Stimulated activated CD8-positive, alpha-beta memory T cell treated with anti-CD3 and anti-CD28 coated beads, Interleukin-7, amount 100 ng/mL, for 4 hours (primary cell): Measurements from ENCODE around the gene RABGAP1L.

Source experiments
- DNase-seq, 2 donors: peaks; one replicate each; pipeline ENCODE4 v3.0.0-alpha.2; 2020; ENCODE audit warnings: low read depth in 2 of 2

Gene RABGAP1L

DNA sequence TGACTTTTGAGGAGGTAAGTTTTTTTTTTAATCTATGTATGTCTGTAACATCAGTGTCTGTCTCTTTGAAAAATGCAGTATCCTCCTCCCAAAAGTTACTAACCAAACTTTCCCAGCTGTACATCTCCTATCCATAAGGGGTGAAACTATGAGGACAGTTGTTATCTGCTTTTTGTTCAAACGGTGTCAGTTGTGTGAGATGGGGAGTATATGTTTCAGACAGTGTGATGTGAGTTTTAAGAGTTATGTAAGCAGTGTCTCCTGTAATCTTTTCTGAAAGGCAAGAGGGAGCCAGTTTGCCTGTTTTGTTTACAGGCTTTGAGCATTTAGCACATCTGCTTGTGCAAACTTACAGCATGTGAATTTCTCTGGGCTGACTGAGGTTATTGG, 805.6 kb downstream of the RABGAP1L start:
- DNase-seq, result no peak

DNA sequence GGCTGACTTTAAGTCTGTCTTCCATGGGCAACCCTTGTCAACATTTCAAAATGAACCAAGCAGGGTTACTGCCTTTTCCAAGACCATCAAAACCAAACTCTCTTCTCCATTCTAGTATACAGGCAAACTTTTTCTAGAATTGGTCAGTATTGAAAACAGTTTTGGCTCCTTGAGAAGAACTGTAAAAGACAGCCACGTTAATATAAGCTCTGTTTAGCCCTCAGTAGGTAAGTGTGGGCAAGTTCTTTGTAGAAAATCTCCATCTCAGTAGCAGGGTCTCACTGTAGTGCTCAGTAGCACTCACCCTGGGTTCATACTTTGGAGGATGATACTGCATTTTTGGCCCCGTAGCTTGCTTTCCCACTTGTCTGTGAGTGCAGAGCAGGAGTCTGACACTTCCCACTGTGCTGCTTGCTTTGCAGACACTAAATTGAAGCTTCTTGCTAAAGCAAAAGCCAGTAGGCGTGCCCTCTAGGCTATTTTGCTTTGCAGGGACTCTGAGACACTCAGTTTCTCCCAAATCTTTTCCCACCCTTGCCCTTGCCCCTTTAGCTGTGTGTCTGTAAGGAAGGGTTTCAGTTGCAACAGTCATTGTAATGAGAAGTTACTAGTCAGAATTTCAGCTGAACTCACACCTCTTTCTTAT, 806.2 kb downstream of the RABGAP1L start:
- DNase-seq, result peak in 1 of 2 donors; percentile 6

DNA sequence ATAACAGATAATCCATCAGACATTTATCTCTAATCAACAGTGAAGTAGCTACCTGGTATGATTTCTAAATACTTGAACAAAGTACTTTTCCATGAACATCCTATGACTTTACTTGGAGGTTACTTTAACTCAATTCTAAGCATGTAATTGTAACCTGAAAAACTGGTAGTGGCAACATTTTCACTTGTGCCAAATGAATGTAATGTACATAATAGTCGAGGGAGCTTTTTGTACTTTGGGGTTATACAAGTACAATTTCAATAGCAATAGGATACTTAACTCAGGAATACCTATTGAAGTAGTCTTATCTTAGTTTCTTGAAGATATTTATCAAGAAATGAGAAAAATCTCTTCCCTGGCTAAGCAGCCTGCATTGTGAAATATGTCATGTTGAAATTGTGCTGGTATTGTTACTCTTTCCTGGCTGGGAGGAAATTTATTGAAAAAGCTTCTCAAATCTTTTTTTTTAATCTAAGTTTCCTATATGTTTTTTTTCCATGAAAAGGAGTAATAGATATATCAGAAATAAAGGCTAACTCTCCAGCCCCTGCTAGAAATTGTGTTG, 806.8 kb downstream of the RABGAP1L start:
- DNase-seq, result no peak

DNA sequence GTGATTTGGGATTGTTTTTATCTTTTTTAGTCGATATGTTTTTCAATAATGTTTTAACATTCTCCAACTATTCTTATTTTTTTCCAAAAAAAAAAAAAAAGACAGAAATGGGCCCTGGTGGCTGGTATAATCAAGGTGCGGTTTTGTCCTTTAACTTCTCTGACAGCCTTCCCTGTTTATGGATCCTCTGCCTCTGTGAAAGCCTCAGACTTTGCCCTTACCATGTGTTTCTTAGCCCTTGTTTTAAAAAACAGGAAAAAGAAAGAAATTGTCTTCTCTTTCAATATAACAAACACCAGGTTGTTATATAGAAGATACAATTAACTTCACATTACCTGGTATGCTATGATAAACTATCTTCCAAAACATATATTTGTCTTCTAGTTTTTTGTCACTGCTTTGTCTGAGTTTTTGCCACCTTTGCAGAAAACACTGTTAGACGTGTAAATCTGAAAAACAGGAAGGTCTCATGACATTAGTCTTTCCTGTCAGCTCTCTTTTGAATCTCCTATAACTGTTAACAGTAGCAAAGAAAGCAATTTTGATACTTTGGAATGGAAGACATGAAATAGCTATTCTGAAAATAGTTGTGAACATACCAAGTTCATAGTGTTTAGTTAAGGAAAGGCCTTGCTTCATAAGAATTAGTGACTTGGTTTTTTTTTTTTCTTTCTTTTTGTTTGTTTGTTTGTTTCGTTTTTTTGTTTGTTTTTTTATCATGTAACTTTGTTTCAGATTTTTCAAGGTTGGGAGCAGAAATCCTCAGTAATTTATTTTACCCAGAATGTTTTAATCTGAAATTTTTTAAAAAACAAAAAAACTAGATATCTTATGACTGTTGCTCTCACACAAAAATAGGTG, 808.8 kb downstream of the RABGAP1L start:
- DNase-seq, result no peak

DNA sequence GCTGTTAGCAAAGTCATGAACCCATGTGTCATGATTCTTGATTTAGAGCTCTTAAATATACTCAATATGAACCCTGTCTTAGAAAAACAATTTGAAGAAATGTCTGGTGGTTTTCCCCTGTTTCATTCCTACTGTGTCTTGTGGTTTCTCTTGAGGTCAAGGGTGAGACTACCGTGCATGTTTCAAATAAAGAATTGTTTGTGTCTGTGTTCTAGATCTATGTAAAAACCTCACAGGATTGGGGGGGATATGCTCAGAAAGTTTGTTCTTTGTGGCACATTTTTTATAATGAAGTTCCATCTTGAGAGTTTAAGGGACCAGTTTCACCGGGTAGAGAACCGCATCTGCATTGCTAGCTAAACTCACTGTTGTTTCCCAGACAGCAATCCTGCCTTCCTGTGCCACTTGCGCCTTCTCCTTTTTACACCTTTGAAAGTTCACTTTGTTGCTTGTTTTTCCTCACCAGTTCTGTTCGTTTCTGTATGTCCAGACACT, 809.5 kb downstream of the RABGAP1L start:
- DNase-seq, result no peak

DNA sequence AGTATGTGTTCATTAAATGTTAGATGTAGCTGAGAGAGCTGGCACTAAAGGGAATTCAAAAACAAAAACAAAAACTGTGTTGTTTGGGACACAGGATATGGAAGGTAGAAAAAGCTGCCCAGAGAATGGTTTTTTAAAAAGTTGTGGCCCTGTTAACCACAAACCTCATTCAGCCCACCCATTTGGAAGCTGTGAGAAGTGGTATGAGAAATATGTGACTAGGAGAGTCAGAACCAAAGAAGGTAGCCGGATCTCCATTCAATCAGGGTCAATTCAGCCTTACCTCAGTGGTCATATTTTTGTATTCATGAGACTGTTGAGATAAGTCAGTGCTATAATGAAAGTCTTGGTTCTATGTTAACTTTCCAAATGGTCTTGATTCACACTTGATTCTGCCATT, 810.7 kb downstream of the RABGAP1L start:
- DNase-seq, result no peak

DNA sequence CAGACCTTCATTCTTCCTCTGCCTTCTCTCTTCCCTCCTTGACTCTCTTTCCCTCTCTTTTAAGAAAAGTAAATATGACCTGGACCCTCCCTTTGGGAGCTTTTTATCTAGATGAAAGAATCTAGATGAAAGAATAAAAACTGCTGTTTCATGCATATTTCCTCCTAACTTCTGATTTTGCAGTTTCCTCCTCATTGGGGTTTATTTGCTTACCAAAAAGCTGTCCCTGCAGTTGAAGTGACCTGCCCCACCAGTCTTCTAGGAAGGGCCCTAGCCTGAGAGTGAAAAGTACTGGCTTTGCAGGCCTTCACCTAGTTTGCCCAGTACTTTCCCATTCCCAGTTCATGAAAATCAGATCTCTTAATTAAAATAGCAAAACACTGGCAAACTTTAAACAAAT, 812.1 kb downstream of the RABGAP1L start:
- no peak for DNase-seq

DNA sequence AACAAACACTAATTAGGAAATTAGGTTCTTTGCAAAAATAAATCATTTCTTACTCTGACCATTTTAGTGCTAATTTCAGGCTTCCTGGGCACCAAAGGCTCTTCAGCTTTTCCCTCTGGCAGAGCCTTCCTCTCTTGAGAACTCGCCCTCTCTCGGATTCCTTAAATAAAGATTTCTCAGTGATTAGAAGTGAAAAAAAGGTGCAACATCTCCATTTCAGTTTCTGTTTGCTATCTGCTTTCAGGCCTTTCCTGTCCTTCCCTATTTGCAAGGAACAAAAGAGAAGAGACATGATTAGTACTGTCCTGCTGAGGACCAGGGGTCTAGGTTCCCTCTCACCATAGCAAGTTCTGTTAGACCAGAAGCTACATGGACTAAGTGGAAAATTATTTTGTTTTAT, 812.6 kb downstream of the RABGAP1L start:
- DNase-seq, result no peak

DNA sequence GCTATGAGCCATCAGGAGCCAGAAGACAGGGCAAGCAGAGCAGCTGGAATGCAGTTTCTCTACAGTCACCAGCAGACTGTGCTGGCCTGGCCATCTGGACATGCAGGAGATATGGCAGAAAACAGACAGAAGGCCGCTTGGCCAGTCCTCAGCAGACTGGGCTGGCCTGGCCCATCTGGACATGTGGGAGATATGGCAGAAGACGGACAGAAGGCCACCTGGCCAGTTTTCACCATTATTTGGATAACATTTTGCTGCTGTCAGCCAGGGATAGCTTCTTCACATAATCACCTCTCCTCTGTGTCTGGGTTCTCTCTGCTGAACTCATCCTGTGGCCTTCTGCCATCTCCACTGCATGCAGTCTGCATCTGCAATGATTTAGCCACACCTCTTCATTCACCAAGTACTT, 815.4 kb downstream of the RABGAP1L start:
- DNase-seq, result no peak

DNA sequence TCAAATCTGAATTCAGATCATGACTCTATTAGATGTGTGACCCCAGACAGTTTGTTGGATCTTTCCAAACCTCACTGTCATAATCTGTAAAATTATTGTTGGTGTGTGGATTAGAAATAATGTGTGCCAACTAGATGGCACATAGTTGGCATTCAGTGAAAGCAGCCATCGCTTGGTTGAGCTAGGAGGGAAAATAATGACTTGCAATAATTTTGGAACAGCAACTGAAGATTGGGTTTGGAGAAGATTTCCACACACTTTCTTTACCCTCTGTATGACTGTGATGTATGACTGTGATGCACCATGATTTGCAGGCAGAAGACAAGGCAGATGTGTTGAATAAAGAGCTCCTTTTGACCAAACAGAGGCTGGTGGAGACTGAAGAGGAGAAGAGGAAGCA, 816.4 kb downstream of the RABGAP1L start:
- no peak for DNase-seq

DNA sequence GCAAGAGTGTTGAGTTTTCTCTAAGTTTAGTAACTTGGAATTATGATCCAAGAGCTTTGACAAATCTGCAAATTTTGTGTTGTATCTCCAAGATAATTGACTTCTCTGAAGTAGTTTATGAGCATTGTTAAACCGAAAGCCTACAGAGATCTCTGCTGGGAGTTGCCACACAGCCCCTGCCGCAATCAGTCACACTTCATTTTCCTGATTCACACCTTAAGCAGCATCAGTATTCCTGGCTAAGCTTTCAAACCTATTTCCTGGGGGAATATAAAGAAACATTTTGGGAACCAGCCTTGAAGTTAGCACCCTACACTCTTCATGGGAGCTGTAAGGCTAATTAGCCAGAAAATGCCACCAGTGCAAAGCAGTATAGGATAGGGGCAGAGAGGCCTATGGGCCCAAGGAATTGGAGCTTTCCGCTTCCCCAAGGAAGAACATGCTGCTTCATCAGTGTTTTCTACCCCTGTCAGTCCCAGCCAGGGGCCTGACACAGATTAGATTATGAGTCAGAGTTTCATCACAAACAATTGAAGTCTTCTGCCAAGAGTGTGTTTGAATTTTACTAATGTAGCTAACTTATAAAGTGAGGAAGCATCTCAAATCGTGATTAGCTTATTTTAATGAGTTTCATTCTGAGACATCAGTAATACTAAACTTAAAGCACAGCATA, 817.3 kb downstream of the RABGAP1L start:
- DNase-seq, result no peak

DNA sequence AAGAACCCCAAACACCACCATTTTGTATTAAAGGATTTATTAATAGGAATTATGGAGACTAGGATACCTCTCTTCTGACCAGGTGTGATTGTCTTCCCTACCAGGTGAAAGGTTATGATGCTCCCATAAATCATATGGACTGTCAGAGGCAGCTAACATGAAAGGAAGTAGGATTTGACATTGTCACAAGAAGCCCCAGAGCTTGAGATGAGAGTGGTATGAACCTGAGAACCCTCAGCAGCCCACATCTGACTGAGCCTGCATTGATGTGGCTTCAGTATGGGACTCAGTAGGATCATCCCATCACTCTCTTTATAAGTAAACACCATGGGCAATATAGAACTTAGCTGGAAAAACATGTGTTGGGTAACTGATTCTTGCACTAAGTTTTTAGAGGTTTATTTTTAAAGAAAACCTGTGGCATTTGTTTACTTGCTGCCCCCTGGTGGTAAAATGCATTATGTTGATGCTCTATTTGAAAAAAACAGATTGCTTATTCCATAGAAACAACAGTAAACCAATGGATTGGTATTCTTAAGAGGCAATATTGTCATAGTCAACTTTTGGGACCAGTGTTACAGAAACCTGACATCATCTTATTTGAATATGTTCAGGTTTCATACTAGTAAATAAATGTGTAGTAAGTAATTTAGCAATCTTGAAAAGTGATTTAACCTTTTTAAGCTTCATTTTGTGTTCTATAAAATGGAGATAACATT, 823.8 kb downstream of the RABGAP1L start:
- DNase-seq, result no peak

DNA sequence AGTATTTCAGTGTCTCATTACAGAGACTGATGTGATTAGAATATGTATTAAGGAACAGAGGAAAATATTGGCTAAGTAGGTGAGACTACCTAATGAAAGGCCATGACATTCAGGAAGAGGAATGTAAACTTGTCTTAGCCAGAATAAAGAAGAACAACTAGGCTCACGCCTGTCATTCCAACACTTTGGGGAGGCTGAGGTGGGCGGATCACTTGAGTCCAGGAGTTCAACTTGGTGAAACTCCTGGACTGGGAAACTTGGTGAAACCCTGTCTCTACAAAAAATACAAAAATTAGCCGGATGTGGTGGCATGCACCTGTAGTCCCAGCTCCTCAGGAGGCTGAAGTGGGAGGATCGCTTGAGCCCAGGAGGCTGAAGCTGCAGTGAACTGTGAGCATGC, 825.6 kb downstream of the RABGAP1L start:
- no peak for DNase-seq

DNA sequence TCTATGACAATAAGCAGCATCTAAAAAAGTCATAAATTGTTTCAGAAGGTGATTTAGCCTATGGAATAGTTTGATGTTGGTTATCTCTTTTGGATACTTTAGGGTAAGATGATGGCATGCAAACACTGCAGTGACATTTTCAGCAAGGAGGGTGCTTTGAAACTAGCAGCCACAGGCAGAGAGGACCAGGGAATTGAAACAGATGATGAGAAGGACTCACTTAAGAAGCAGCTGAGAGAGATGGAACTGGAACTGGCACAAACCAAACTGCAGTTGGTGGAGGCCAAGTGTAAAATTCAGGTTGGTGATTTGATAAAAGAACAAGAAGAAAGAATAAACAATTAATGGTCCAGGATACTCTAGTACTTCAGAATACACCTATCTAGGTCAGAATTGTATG, 829.2 kb downstream of the RABGAP1L start:
- DNase-seq, result no peak

DNA sequence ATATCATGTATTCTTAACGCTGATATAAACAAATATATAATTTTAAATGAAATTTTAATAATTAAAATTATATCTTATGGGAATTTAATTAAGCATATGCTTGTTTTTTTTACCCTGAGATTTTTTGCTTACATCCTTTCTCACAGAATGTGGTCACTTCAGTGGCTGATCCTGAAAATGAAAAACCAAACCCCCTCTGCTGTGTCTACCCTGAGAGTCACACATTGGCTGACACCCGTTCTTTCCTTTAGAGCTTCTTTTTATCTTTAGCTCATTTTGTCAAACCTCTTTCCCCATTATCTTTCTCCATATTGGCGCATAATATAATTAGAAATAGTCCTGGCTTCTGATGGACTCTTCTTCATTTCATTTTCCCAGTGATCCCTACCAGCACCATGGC, 829.7 kb downstream of the RABGAP1L start:
- DNase-seq, result no peak

DNA sequence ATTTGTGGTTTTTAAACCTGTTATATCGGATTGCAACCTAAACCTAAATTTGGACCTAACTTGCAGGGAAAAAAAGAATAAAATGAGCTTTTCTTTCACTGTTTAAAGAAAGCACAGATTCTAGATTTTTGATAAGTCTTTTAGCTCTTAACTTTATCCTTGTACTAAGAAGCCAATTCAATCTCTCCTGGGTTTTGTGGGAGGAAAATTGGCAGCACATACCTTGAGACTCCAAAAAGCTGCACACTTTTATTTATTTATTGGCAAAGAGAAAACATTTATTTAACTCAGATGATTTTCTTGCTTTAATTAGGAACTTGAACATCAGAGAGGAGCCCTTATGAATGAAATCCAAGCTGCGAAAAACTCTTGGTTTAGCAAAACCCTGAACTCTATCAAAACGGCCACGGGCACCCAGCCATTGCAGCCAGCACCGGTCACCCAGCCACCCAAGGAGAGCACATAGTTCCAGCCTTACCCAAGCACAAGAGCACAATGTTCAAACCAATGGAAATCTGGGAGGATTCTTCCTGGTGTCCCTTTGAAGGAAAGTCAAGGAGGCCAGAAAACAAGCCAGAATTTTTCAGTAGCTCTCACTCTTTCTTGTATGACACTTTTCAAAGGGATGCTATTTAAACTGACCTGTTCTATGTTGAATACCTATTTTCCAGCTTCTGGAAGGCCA, 830.4 kb downstream of the RABGAP1L start:
- DNase-seq, result no peak

DNA sequence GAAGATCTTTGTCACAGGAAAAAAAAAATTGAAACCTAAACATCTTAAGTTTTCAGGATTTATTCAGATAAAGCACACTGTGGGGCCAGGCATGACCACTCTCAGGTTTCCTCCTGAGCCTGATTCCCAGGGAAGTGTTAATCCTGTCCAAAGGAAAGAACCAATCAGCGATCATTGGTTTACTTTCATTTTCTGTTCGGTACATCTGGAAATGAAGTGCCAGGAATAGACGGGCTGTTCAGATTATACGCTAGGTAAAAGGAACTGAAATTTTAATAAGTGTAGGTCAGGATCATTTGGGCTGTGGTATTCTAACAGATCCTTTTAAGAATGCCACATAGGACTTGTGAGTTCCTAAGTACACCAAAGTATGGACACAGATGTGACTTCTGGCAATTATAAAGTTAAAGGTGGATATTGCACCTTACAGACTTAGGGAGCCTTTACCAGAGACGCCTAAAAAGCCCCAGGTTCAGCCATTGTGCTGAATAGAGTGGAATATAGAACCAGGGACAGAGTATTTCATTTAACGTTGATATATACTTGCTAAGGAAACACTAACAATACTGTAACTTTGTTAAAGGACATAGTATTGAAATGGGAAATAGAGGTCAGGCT, 831.2 kb downstream of the RABGAP1L start:
- no peak for DNase-seq

DNA sequence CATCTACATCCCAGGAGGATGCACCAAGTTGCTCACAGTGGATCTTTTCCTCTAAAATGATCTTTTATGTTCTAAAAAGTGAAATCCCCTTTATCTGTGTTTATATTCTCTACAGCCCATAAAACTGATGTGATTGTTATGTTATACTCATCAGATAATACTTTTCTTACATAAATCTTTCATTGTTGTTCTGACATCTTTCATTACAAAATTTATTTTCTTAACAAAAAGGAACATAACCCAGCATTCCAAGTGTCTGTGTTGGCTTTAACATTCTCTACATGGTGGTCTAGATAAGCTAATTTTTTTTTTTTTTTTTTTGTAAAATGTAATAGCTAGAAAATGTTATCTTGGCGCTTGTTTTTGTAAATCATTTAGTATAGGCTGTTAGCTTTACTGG, 832.2 kb downstream of the RABGAP1L start:
- no peak for DNase-seq

DNA sequence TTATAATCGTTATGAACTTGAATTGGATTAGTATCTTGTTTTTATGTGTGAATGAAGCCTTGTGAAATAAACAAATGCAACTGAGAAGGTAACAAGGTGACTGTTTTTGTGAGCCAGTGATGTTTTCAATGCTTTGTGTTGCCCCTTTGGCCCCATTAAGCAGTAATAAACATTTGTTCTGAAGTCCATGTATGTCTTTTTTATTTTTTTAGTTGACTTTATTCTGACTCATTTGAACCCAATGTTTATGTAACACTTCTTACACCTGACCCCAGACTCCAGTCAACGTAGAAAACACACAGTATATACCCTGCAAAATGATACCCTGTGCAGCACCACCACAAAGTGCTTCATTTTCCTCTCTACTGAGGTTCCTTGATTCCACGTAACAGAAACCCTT, 835.8 kb downstream of the RABGAP1L start:
- no peak for DNase-seq

DNA sequence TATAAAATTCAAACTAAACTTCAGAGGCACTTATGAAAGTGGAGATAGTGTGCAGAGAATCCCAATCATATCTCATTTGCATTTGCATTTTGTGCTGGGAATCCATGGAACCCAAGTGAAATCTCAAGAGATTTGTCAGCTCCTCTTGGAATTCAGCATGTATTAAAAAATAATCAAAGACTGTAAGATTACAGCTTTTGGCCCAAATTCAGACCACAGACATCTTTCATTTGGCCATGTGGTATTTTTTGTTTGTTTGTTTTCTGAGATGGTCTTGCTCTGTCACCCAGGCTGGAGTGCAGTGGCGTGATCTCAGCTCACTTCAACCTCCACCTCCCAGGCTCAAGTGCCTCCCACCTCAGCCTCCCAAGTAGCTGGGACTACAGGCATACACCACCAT, 836.6 kb downstream of the RABGAP1L start:
- no peak for DNase-seq

DNA sequence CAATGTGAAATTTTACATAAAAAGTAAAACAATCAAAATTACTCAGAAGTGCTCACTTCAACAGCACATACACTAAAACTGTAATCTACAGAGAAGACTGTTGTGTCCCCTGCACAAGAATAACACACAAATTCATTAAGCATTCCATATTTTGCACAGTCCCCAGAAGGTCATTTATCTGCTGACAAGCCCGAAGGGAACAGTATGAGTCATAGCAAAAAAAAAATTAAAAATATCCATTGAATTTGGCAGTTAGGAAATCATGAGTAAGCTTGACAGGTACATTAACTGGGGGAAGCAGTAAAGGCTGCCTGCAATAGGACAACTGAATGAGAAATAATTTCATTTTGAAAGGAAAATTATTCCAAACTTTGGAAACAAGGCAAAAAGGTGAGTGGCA, 837.2 kb downstream of the RABGAP1L start:
- DNase-seq, result no peak
